Liver (tissue), 9 donors: Measurements from ENCODE around the gene ACP5. TPM values are rescaled to one million over a fixed set of nuclear protein-coding genes. Genes with fewer than 3 reads are reported as not detected.

Experiments used
- DNase-seq: peaks from one replicate; pipeline ENCODE4 v3.0.0-alpha.2; 2017; ENCODE audit warnings: low spot score
- H3K27ac ChIP-seq, 2 donors: one replicate each; pipeline ENCODE4 v1.7.0; 2013; ENCODE audit warnings: inconsistent platforms in 2 of 2, low read length in 2 of 2, control low read depth in 1 of 2, low read depth in 1 of 2, mild to moderate bottlenecking in 1 of 2
- H3K27me3 ChIP-seq, 4 donors: one replicate each; pipeline versions ENCODE4 v1.6.1 to v1.7.0; 2013; ENCODE audit warnings: low read length in 3 of 4, inconsistent platforms in 1 of 4, mild to moderate bottlenecking in 1 of 4, moderate library complexity in 1 of 4; ENCODE audit not compliant: control insufficient read depth in 4 of 4, insufficient read depth in 4 of 4
- H3K36me3 ChIP-seq, 4 donors: one replicate each; pipeline versions ENCODE4 v1.6.1 to v1.7.0; 2013; ENCODE audit warnings: low read length in 3 of 4, mild to moderate bottlenecking in 3 of 4, low read depth in 1 of 4, moderate library complexity in 1 of 4; ENCODE audit not compliant: control insufficient read depth in 4 of 4, insufficient read depth in 3 of 4
- H3K4me1 ChIP-seq, 4 donors: one replicate each; pipeline versions ENCODE4 v1.6.1 to v1.7.0; 2013; ENCODE audit warnings: low read length in 3 of 4, mild to moderate bottlenecking in 3 of 4, moderate library complexity in 1 of 4; ENCODE audit not compliant: control insufficient read depth in 4 of 4, insufficient read depth in 4 of 4
- H3K4me3 ChIP-seq, 3 donors: one replicate each; pipeline versions ENCODE4 v1.6.1 to v1.7.0; 2013; ENCODE audit warnings: low read length in 3 of 3, control low read depth in 1 of 3, low read depth in 1 of 3, mild to moderate bottlenecking in 1 of 3
- H3K9ac ChIP-seq, 2 donors: one replicate each; pipeline ENCODE4 v1.7.0; 2013; ENCODE audit warnings: low read length in 2 of 2, mild to moderate bottlenecking in 2 of 2, moderate library complexity in 2 of 2, control low read depth in 1 of 2, low read depth in 1 of 2
- H3K9me3 ChIP-seq, 4 donors: one replicate each; pipeline versions ENCODE4 v1.6.1 to v1.7.0; 2013; ENCODE audit warnings: low read length in 3 of 4; ENCODE audit not compliant: control insufficient read depth in 4 of 4
- ATF3 ChIP-seq: IDR thresholded peaks from 2 replicates; pipeline ENCODE4 v1.6.1; 2016; ENCODE audit warnings: antibody characterized with exemption
- EGR1 ChIP-seq, 2 donors: IDR thresholded peaks; 2 replicates each; pipeline ENCODE4 v1.6.1; 2016 to 2018; ENCODE audit warnings: antibody characterized with exemption in 2 of 2, low read depth in 2 of 2
- FOXA1 ChIP-seq: IDR thresholded peaks from 2 replicates; pipeline ENCODE4 v1.6.1; 2016; ENCODE audit warnings: antibody characterized with exemption
- FOXA2 ChIP-seq: IDR thresholded peaks from 2 replicates; pipeline ENCODE4 v1.6.1; 2016; ENCODE audit warnings: antibody characterized with exemption
- HNF4A ChIP-seq, 2 donors: conservative IDR thresholded peaks; 2 replicates each; pipeline ENCODE4 v1.6.1; 2016; ENCODE audit warnings: antibody characterized with exemption in 2 of 2, mild to moderate bottlenecking in 2 of 2
- HNF4G ChIP-seq: IDR thresholded peaks from 2 replicates; pipeline ENCODE4 v1.6.1; 2016; ENCODE audit warnings: antibody characterized with exemption
- JUND ChIP-seq, 2 donors: IDR thresholded peaks; 2 replicates each; pipeline ENCODE4 v1.6.1; 2016; ENCODE audit warnings: antibody characterized with exemption in 2 of 2
- MAX ChIP-seq: IDR thresholded peaks from 2 replicates; pipeline ENCODE4 v1.6.1; 2016; ENCODE audit warnings: antibody characterized with exemption
- RAD21 ChIP-seq, 2 donors: IDR thresholded peaks; 2 replicates each; pipeline ENCODE4 v1.6.1; 2016; ENCODE audit warnings: antibody characterized with exemption in 2 of 2, mild to moderate bottlenecking in 2 of 2
- REST ChIP-seq: IDR thresholded peaks from 2 replicates; pipeline ENCODE4 v1.6.1; 2016; ENCODE audit warnings: antibody characterized with exemption, mild to moderate bottlenecking
- RXRA ChIP-seq, 2 donors: IDR thresholded peaks; 2 replicates each; pipeline ENCODE4 v1.6.1; 2017 to 2018; ENCODE audit warnings: antibody characterized with exemption in 2 of 2, mild to moderate bottlenecking in 1 of 2
- SP1 ChIP-seq: IDR thresholded peaks from 2 replicates; pipeline ENCODE4 v1.6.1; 2018; ENCODE audit warnings: antibody characterized with exemption, mild to moderate bottlenecking
- YY1 ChIP-seq: IDR thresholded peaks from 2 replicates; pipeline ENCODE4 v1.6.1; 2016; ENCODE audit warnings: antibody characterized with exemption, mild to moderate bottlenecking
- ZBTB33 ChIP-seq: IDR thresholded peaks from 2 replicates; pipeline ENCODE4 v1.6.1; 2016; ENCODE audit warnings: antibody characterized with exemption
- WGBS: extraction: QIAGEN DNeasy Blood & Tissue Kit; methylation state at CpG from one replicate; pipeline ENCODE4 v1.1.7; 2013; 5-methylcytosine and 5-hydroxymethylcytosine counted together
- polyA plus RNA-seq, 2 donors: library from polyadenylated mRNA; stranded (reverse) in 1 of 2; unstranded in 1 of 2; fragments of 200-250 nt in 1 of 2; fragments of >200 nt in 1 of 2; fragmentation: Nextera tagmentation in 1 of 2; extraction: Ambion mirVana in 1 of 2; gene quantifications; one replicate each; pipeline versions ENCODE4 v1.2.1 to v1.2.3, GENCODE V29; 2013 to 2015
- total RNA-seq, 2 donors: library from RNA; depleted of rRNA; stranded (reverse); fragments of >200 nt; gene quantifications; one replicate each; pipeline ENCODE4 v1.2.3, GENCODE V29; 2014
- donor health status: healthy.
- donor health status: healthy.
- donor health status: healthy.
- donor health status: healthy.
- donor health status: healthy.

Gene ACP5
- total and polyA plus RNA-seq, 4 donors, result 18.6 to 30.5 (median 23.8) TPM

GRCh38 chr19:11581740-11582139, 4.3 kb upstream of the ACP5 start:
- 60% methylated on average over 3 of the region's 3 CpGs for WGBS
- no peaks in the 10 kb centered on the region for H3K9me3 ChIP-seq
- no peak for DNase-seq
- no peak for TF ChIP-seq JUND (IDR thresholded peaks at IDR 0.05)
- no peak for TF ChIP-seq RXRA (IDR thresholded peaks at IDR 0.05)
- no peak for TF ChIP-seq MAX
- TF ChIP-seq ATF3, result no peak
- no peak for TF ChIP-seq SP1
- no peak for TF ChIP-seq EGR1 (IDR thresholded peaks at IDR 0.05; ENCODE audit: low read depth in 2 of 2)
- no peak for TF ChIP-seq FOXA1
- no peaks in the 10 kb centered on the region for H3K27me3 ChIP-seq
- H3K4me1 ChIP-seq, result peaks cover 0 to 13% (median 7%) of the 10 kb centered on the region in 4 donors
- no peak overlapping the region for H3K4me3 ChIP-seq
- no peaks in the 10 kb centered on the region for H3K36me3 ChIP-seq
- H3K27ac ChIP-seq, result no peak overlapping the region
- no peak overlapping the region for H3K9ac ChIP-seq

- H3K36me3 ChIP-seq, result no peaks in the 10 kb centered on the region
- no peaks in the 10 kb centered on the region for H3K9me3 ChIP-seq
- no peak overlapping the region for H3K4me3 ChIP-seq
- TF ChIP-seq HNF4A (conservative IDR thresholded peaks at IDR 0.05) (no peak), JUND (IDR thresholded peaks at IDR 0.05) (no peak), FOXA2 (no peak), REST (no peak), HNF4G (no peak), RAD21 (IDR thresholded peaks at IDR 0.05) (no peak), ZBTB33 (no peak), EGR1 (IDR thresholded peaks at IDR 0.05; ENCODE audit: low read depth in 2 of 2) (no peak), YY1 (no peak)
- H3K27me3 ChIP-seq, result no peaks in the 10 kb centered on the region
- H3K27ac ChIP-seq, result no peak overlapping the region
- no peak overlapping the region for H3K9ac ChIP-seq
- DNase-seq, result no peak
- 81% methylated on average over 4 of the region's 4 CpGs for WGBS
- peaks cover 0 to 13% (median 7%) of the 10 kb centered on the region in 4 donors for H3K4me1 ChIP-seq
These were observed 2.7 kb upstream of the ACP5 start for GRCh38 chr19:11580116-11580515.
